Progenitor cell of endocrine pancreas (in vitro differentiated cells): ENCODE measurements around the gene GRM4. TPM values are rescaled to one million over a fixed set of nuclear protein-coding genes. Genes with fewer than 3 reads are reported as not detected.

Experiments
- DNase-seq: peaks from one replicate; pipeline ENCODE4 v3.0.0; 2021; ENCODE audit warnings: low spot score; ENCODE audit not compliant: unreplicated experiment
- H3K27ac Mint-ChIP-seq: 2 replicates; pipeline ENCODE4 v1.8.0; 2021; ENCODE audit warnings: mild to moderate bottlenecking, moderate library complexity, mixed read lengths
- H3K27me3 Mint-ChIP-seq: 2 replicates; pipeline ENCODE4 v1.8.0; 2021; ENCODE audit warnings: mixed read lengths
- H3K36me3 Mint-ChIP-seq: 2 replicates; pipeline ENCODE4 v1.8.0; 2022; ENCODE audit warnings: mixed read lengths; ENCODE audit not compliant: insufficient read depth
- H3K4me1 Mint-ChIP-seq: 2 replicates; pipeline ENCODE4 v1.8.0; 2021; ENCODE audit warnings: low read depth, mixed read lengths
- H3K4me3 Mint-ChIP-seq: 2 replicates; pipeline ENCODE4 v1.8.0; 2021; ENCODE audit warnings: low read depth, mild to moderate bottlenecking, moderate library complexity, mixed read lengths
- H3K9me3 Mint-ChIP-seq: 2 replicates; pipeline ENCODE4 v1.8.0; 2021; ENCODE audit warnings: low read depth, mixed read lengths
- CTCF ChIP-seq: fragments of 200-600 bp; sonication (generic); IDR thresholded peaks from one replicate; pipeline ENCODE4 v1.5.0; 2021; ENCODE audit warnings: antibody characterized with exemption, mild to moderate bottlenecking; ENCODE audit not compliant: unreplicated experiment
- total RNA-seq: library from RNA; stranded (reverse); gene quantifications from 2 replicates; pipeline ENCODE4 v1.2.1, GENCODE V29; 2021

The GRM4 gene
- total RNA-seq, 1 donor from 2014 or later, result 0.38 TPM

- TF ChIP-seq CTCF, result no peak
- H3K27ac Mint-ChIP-seq, result no peak overlapping the region
- peaks cover 40% of the 10 kb centered on the region for H3K27me3 Mint-ChIP-seq
- no peak for DNase-seq
- no peaks in the 10 kb centered on the region for H3K36me3 Mint-ChIP-seq
- no peaks in the 10 kb centered on the region for H3K4me1 Mint-ChIP-seq
- no peak overlapping the region for H3K4me3 Mint-ChIP-seq
- no peaks in the 10 kb centered on the region for H3K9me3 Mint-ChIP-seq
Measured at GRCh38 chr6:34130862-34131261, 15.0 kb downstream of the GRM4 start.

- Mint-ChIP-seq H3K27ac (no peak overlapping the region), H3K27me3 (peaks cover 32% of the 10 kb centered on the region), H3K4me3 (no peak overlapping the region), H3K9me3 (no peaks in the 10 kb centered on the region), H3K4me1 (no peaks in the 10 kb centered on the region), H3K36me3 (no peaks in the 10 kb centered on the region)
- no peak for DNase-seq
- no peak for TF ChIP-seq CTCF
Measured at GRCh38 chr6:34129753-34130152, 16.1 kb downstream of the GRM4 start.

- no peak for TF ChIP-seq CTCF
- Mint-ChIP-seq H3K4me3 (no peak overlapping the region), H3K27me3 (peaks cover 31% of the 10 kb centered on the region), H3K4me1 (no peaks in the 10 kb centered on the region), H3K9me3 (no peaks in the 10 kb centered on the region), H3K27ac (no peak overlapping the region), H3K36me3 (no peaks in the 10 kb centered on the region)
- no peak for DNase-seq
Measured at GRCh38 chr6:34128045-34128444, 17.8 kb downstream of the GRM4 start.

GRCh38 chr6:34126419-34126818, 19.5 kb downstream of the GRM4 start:
- H3K27ac Mint-ChIP-seq, result no peak overlapping the region
- H3K4me1 Mint-ChIP-seq, result no peaks in the 10 kb centered on the region

GRCh38 chr6:34125939-34126338, 19.9 kb downstream of the GRM4 start:
- no peak overlapping the region for H3K27ac Mint-ChIP-seq
- no peak for DNase-seq
- H3K36me3 Mint-ChIP-seq, result no peaks in the 10 kb centered on the region
- H3K9me3 Mint-ChIP-seq, result no peaks in the 10 kb centered on the region
- no peaks in the 10 kb centered on the region for H3K4me1 Mint-ChIP-seq
- TF ChIP-seq CTCF, result no peak
- no peak overlapping the region for H3K4me3 Mint-ChIP-seq
- peaks cover 15% of the 10 kb centered on the region for H3K27me3 Mint-ChIP-seq

More at GRCh38 chr6:34126419-34126818, 19.5 kb downstream of the GRM4 start:
- Mint-ChIP-seq H3K4me3 (no peak overlapping the region), H3K36me3 (no peaks in the 10 kb centered on the region), H3K9me3 (no peaks in the 10 kb centered on the region), H3K27me3 (peaks cover 18% of the 10 kb centered on the region)
- no peak for TF ChIP-seq CTCF
- DNase-seq, result no peak
